Left renal cortex interstitium (tissue), 4 donors: ENCODE results near the gene VAV2. TPM values are rescaled to one million over a fixed set of nuclear protein-coding genes. Genes with fewer than 3 reads are reported as not detected.
A peak's percentile ranks its signal among the peaks of the same experiment; 100 is the strongest.
"Not testable (repeated sequence)": the region's sequence is repeated elsewhere in the genome, so short reads cannot be mapped to it uniquely, and the experiment has no call there.

ENCODE experiments used
- DNase-seq, 4 donors: peaks; one replicate each; pipeline ENCODE4 v3.0.0-alpha.2; 2013; ENCODE audit warnings: low read depth in 4 of 4, low spot score in 2 of 4, missing footprints in 1 of 4
- polyA plus RNA-seq, 4 donors: library from polyadenylated mRNA; unstranded; fragments of 120-200 nt; gene quantifications; one replicate each; pipeline ENCODE4 v1.2.1, GENCODE V29; 2013; ENCODE audit not compliant: insufficient read length in 4 of 4

Gene VAV2
- polyA plus RNA-seq, 4 donors, result 32.5 to 48.2 (median 38.4) TPM

GRCh38 chr9:133997584-133997983 is 5.5 kb upstream of the VAV2 start:
- DNase-seq, result no peak

- DNase-seq, result no peak
Observed at GRCh38 chr9:133996531-133997520, 4.7 kb upstream of the VAV2 start.

GRCh38 chr9:133995012-133995896 is 3.1 kb upstream of the VAV2 start:
- DNase-seq, result no peak

- no peak for DNase-seq
Observed at GRCh38 chr9:133994353-133995011, 2.4 kb upstream of the VAV2 start.

- no peak for DNase-seq
Observed at GRCh38 chr9:133993635-133994253, 1.6 kb upstream of the VAV2 start.

GRCh38 chr9:133992780-133993634 is 883 bp upstream of the VAV2 start:
- peak in 1 of 4 donors; percentile 63 for DNase-seq

GRCh38 chr9:133991214-133991921 is 756 bp downstream of the VAV2 start:
- DNase-seq, result no peak

GRCh38 chr9:133990366-133991213 is 1.5 kb downstream of the VAV2 start:
- DNase-seq, result peak in 1 of 4 donors; percentile 74

GRCh38 chr9:133989625-133990365 is 2.3 kb downstream of the VAV2 start:
- DNase-seq, result no peak

GRCh38 chr9:133988771-133989170 is 3.4 kb downstream of the VAV2 start:
- DNase-seq, result not testable (repeated sequence)

GRCh38 chr9:133987946-133988665 is 4.0 kb downstream of the VAV2 start:
- no peak for DNase-seq

GRCh38 chr9:133987446-133987788 is 4.7 kb downstream of the VAV2 start:
- DNase-seq, result no peak

GRCh38 chr9:133986774-133987445 is 5.2 kb downstream of the VAV2 start:
- DNase-seq, result no peak

GRCh38 chr9:133986061-133986460 is 6.1 kb downstream of the VAV2 start:
- DNase-seq, result no peak

GRCh38 chr9:133982971-133983720 is 9.0 kb downstream of the VAV2 start:
- DNase-seq, result no peak
